ENCODE data around the gene PTGES2.
"Not testable (repeated sequence)": the region's sequence is repeated elsewhere in the genome, so short reads cannot be mapped to it uniquely, and the experiment has no call there.

GRCh38 chr9:128071475-128071874, 56.1 kb downstream of the PTGES2 start:
- TF ChIP-seq POLR2A, TAF1 (IDR thresholded peaks at IDR 0.05; ENCODE audit: low read depth, low read length): not testable (repeated sequence)
